HG03520 (cell line): ENCODE data around the gene R3HDM1.
"Not testable (repeated sequence)": the region's sequence is repeated elsewhere in the genome, so short reads cannot be mapped to it uniquely, and the experiment has no call there.

Experiments
- ATAC-seq: cut with Tn5 transposase; IDR thresholded peaks from one replicate; pipeline ENCODE4 v1.9.1; 2021; ENCODE audit warnings: mild to moderate bottlenecking, moderate library complexity; ENCODE audit not compliant: unreplicated experiment

Gene R3HDM1

GRCh38 chr2:135531231-135532197 is at the start of gene R3HDM1:
TSS of gene R3HDM1 (plus strand) at chr2:135531484. CDS start at chr2:135604846, 73,362 bp downstream.
- ATAC-seq: peak; percentile 68

GRCh38 chr2:135485441-135485840 is 45.8 kb upstream of the R3HDM1 start:
- no peak for ATAC-seq

- ATAC-seq: no peak
These were observed 40.9 kb upstream of the R3HDM1 start for GRCh38 chr2:135490376-135490775.

- ATAC-seq: no peak
These were observed 36.8 kb upstream of the R3HDM1 start for GRCh38 chr2:135494503-135494902.

GRCh38 chr2:135494917-135495316 is 36.4 kb upstream of the R3HDM1 start:
- no peak for ATAC-seq

- not testable (repeated sequence) for ATAC-seq
These were observed 32.7 kb upstream of the R3HDM1 start for GRCh38 chr2:135498588-135498987.

- ATAC-seq: no peak
These were observed 26.5 kb upstream of the R3HDM1 start for GRCh38 chr2:135504811-135505210.

GRCh38 chr2:135510577-135510976 is 20.7 kb upstream of the R3HDM1 start:
- no peak for ATAC-seq

- no peak for ATAC-seq
These were observed 19.2 kb upstream of the R3HDM1 start for GRCh38 chr2:135512099-135512498.

- ATAC-seq: no peak
These were observed 5.5 kb upstream of the R3HDM1 start for GRCh38 chr2:135525786-135526185.

- no peak for ATAC-seq
These were observed 3.3 kb upstream of the R3HDM1 start for GRCh38 chr2:135528006-135528405.

- ATAC-seq: peak; percentile 70
These were observed 712 bp upstream of the R3HDM1 start, which contains the start of gene ZRANB3 for GRCh38 chr2:135530313-135531230. TSS of gene ZRANB3 (minus strand) at chr2:135531218.

GRCh38 chr2:135532581-135532980 is 1.3 kb downstream of the R3HDM1 start:
- no peak for ATAC-seq

GRCh38 chr2:135533545-135533944 is 2.3 kb downstream of the R3HDM1 start:
- not testable (repeated sequence) for ATAC-seq

- no peak for ATAC-seq
These were observed 15.2 kb downstream of the R3HDM1 start for GRCh38 chr2:135546436-135546835.

GRCh38 chr2:135547311-135547710 is 16.0 kb downstream of the R3HDM1 start:
- ATAC-seq: no peak

- ATAC-seq: no peak
These were observed 20.1 kb downstream of the R3HDM1 start for GRCh38 chr2:135551356-135551755.

- no peak for ATAC-seq
These were observed 21.6 kb downstream of the R3HDM1 start for GRCh38 chr2:135552887-135553286.

GRCh38 chr2:135555311-135555710 is 24.0 kb downstream of the R3HDM1 start:
- ATAC-seq: no peak

- no peak for ATAC-seq
These were observed 26.2 kb downstream of the R3HDM1 start for GRCh38 chr2:135557530-135557929.

GRCh38 chr2:135561925-135562324 is 30.6 kb downstream of the R3HDM1 start:
- no peak for ATAC-seq
